MCF 10A (cell line): ENCODE measurements around the gene VSIG4. TPM values are rescaled to one million over a fixed set of nuclear protein-coding genes. Genes with fewer than 3 reads are reported as not detected.

ENCODE experiments used
- BruUV-seq: library from RNA; stranded (reverse); fragments of 400-500 nt; replicated peaks from 2 replicates; lab custom pipeline; 2021; lab: Mats Ljungman, UMichigan
- CTCF ChIA-PET: fragments of 300-600 bp; sonication (Branson Sonifier 250); formaldehyde crosslinking; extraction: SDS; loops from one replicate; lab custom pipeline; 2021; ENCODE audit warnings: antibody characterized with exemption, inconsistent platforms; lab: Yijun Ruan, JAX
- POLR2A ChIA-PET: fragments of 300-600, 350-650 bp; sonication (Branson Sonifier 250); formaldehyde crosslinking; extraction: SDS; loops from one replicate; lab custom pipeline; 2020; ENCODE audit warnings: antibody characterized with exemption, inconsistent platforms; lab: Yijun Ruan, JAX
- DNase-seq: peaks from one replicate; pipeline ENCODE4 v3.0.0-alpha.2; 2018; ENCODE audit not compliant: unreplicated experiment
- H3K27ac Mint-ChIP-seq: one replicate; pipeline ENCODE4 v1.8.0; 2022; ENCODE audit warnings: mild to moderate bottlenecking, low read depth, mixed read lengths; ENCODE audit not compliant: unreplicated experiment
- H3K27me3 Mint-ChIP-seq: one replicate; pipeline ENCODE4 v1.8.0; 2022; ENCODE audit warnings: mixed read lengths; ENCODE audit not compliant: insufficient read depth, unreplicated experiment
- H3K36me3 Mint-ChIP-seq: one replicate; pipeline ENCODE4 v1.8.0; 2022; ENCODE audit warnings: mild to moderate bottlenecking, moderate library complexity, mixed read lengths; ENCODE audit not compliant: insufficient read depth, unreplicated experiment
- H3K4me1 Mint-ChIP-seq: one replicate; pipeline ENCODE4 v1.8.0; 2022; ENCODE audit warnings: mixed read lengths; ENCODE audit not compliant: insufficient read depth, unreplicated experiment
- H3K4me3 Mint-ChIP-seq: one replicate; pipeline ENCODE4 v1.8.0; 2022; ENCODE audit warnings: mild to moderate bottlenecking, moderate library complexity, mixed read lengths; ENCODE audit not compliant: unreplicated experiment
- H3K9me3 Mint-ChIP-seq: one replicate; pipeline ENCODE4 v1.8.0; 2022; ENCODE audit warnings: mixed read lengths; ENCODE audit not compliant: unreplicated experiment
- intact Hi-C: fragments of 100-400 bp; cut with micrococcal nuclease; formaldehyde crosslinking; loops from 2 replicates; pipeline ENCODE4 v1.14.1; 2022
- total RNA-seq: library from RNA; stranded (reverse); gene quantifications from 2 replicates; pipeline ENCODE4 v1.2.3, GENCODE V29; 2022
- TF ChIP-seq, protein P1 (sequence below): fragments of 200-600 bp; IDR thresholded peaks from one replicate; pipeline ENCODE4 v1.8.0; 2022; ENCODE audit warnings: antibody characterized with exemption, mild to moderate bottlenecking; ENCODE audit not compliant: unreplicated experiment

Gene VSIG4
- total RNA-seq, 1 experiment from 2014 or later, result not detected

DNA sequence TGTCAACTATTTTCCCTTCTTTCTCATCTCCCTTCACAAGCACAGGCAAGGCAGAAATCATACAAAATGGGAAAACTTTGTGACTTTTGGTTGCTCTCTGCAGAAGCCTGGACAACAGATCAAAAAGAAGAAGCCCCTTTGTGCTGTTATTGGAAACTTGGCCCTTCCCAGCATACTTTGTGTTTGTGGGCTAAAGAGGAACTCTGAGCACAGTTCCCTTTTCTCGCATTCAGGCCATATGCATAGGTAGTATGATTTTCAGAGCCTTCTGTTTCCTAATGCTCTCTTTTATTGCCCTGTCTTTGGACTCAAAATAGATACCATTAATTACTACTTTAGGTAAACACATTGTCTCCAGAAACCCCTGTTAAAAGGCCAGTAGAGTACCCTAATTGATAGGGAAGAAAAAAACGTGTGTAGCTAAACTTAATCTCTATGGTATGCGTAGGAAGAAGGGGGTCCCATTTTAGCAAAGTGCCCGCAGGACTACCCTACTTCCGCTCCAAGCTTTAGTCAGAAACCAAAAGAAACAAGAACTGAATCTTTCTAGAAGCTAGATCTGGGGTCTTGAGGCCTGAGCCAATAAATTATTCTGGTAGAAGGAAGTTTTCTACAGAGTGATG lies 26.6 kb downstream of the VSIG4 start:
- Mint-ChIP-seq H3K27ac (no peak overlapping the region), H3K27me3 (no peaks in the 10 kb centered on the region), H3K4me1 (no peaks in the 10 kb centered on the region), H3K36me3 (no peaks in the 10 kb centered on the region), H3K4me3 (no peak overlapping the region), H3K9me3 (peaks cover 8% of the 10 kb centered on the region)
- ChIA-PET CTCF (interaction anchor here (0.7 kb wide), 1 partner anchor 266 kb away, joined by 3 read pairs; no protein-coding TSS in a partner anchor), POLR2A (no interaction called here)
- intact Hi-C loops, result no loop called here
- no TSS peak for BruUV-seq
- TF ChIP-seq, protein P1, sequence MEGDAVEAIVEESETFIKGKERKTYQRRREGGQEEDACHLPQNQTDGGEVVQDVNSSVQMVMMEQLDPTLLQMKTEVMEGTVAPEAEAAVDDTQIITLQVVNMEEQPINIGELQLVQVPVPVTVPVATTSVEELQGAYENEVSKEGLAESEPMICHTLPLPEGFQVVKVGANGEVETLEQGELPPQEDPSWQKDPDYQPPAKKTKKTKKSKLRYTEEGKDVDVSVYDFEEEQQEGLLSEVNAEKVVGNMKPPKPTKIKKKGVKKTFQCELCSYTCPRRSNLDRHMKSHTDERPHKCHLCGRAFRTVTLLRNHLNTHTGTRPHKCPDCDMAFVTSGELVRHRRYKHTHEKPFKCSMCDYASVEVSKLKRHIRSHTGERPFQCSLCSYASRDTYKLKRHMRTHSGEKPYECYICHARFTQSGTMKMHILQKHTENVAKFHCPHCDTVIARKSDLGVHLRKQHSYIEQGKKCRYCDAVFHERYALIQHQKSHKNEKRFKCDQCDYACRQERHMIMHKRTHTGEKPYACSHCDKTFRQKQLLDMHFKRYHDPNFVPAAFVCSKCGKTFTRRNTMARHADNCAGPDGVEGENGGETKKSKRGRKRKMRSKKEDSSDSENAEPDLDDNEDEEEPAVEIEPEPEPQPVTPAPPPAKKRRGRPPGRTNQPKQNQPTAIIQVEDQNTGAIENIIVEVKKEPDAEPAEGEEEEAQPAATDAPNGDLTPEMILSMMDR, result no peak
- no peak for DNase-seq

DNA sequence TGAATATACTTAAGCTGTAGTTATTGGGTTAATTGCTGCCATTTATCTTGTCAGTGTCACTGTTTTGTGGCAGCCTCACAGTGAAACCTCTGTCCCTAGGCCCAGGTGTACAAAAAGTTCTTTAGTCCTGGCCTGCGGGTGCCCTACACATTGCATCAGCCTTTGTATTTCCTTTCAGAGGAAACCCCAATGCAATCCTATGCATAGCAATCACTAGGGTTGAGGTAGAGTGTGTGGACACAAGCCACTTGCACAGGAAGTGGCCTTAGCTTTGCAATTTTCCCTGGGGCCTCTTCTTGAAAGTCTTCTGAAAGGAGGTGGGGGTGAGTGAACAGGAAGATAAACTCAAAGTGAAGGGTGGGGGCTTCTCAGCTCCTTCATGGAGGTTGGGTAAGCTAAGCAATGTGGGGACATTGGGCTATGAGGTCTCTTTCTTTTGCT lies 27.8 kb downstream of the VSIG4 start:
- ChIA-PET POLR2A (no interaction called here), CTCF (interaction anchor here (1.2 kb wide), 1 partner anchor 9 kb away, joined by 9 read pairs; no protein-coding TSS in a partner anchor)
- Mint-ChIP-seq H3K36me3 (no peaks in the 10 kb centered on the region), H3K4me1 (no peaks in the 10 kb centered on the region), H3K27ac (no peak overlapping the region), H3K4me3 (no peak overlapping the region), H3K9me3 (peaks cover 8% of the 10 kb centered on the region), H3K27me3 (no peaks in the 10 kb centered on the region)
- TF ChIP-seq, protein P1, result no peak
- intact Hi-C loops, result no loop called here
- no TSS peak for BruUV-seq
- DNase-seq, result no peak

DNA sequence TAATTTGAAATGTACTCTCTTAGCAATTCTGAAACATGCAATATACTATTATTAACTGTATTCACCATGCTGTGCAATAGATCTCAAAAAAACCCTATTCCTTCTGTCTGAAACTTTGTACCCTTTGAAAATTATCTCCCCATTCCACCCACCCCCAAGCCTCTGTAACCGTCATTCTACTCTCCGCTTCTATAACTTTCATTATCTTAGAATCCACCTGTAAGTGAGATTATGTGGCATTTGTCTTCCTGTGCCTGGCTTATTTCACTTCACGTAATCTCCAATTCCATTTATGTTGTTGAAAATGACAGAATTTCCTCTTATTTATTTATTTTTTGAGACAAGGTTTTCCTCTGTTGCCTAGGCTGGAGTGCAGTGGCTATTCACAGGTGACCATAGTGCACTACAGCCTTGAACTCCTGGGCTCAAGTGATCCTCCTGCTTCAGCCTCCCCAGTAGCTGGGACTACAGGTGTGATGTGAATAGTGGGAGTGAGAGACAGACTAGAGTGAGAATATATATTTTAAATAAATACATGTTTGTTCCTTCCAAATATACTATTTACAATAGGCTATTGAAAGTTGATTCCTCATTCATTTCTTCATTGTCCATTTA lies 30.5 kb downstream of the VSIG4 start:
- TF ChIP-seq, protein P1, result no peak
- H3K4me3 Mint-ChIP-seq, result no peak overlapping the region
- BruUV-seq, result no TSS peak
- ChIA-PET CTCF (no interaction called here), POLR2A (no interaction called here)
- H3K27me3 Mint-ChIP-seq, result no peaks in the 10 kb centered on the region
- no peaks in the 10 kb centered on the region for H3K4me1 Mint-ChIP-seq
- H3K36me3 Mint-ChIP-seq, result no peaks in the 10 kb centered on the region
- DNase-seq, result no peak
- H3K9me3 Mint-ChIP-seq, result peaks cover 21% of the 10 kb centered on the region
- intact Hi-C loops, result no loop called here
- H3K27ac Mint-ChIP-seq, result no peak overlapping the region

DNA sequence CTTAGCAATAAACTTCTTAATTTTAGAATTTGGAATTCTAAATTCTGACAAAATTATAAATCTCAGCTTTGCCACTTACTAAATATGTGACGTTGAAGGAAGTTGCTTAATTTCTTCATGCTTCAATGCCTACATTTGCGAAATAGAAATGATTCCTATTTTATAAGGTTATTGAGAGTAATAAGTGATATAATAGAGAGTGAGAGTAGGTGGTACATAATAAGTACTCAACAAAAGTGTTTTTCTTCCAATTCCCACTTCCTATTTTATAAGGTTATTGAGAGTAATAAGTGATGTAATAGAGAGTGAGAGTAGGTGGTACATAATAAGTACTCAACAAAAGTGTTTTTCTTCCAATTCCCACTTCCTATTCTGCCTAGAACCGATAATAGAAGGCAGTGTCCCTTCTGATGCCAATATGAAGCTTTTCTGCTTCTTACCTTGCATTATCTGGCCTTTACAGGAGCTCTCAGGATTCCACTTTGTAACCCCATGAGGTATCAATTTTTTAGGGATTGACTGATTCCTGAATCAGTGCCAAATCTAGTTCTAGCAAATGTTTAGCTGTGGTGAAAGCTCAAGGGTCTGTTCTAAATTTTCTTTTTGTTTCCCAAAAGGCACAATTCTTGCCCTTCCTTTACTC lies 31.4 kb downstream of the VSIG4 start:
- Mint-ChIP-seq H3K36me3 (no peaks in the 10 kb centered on the region), H3K27ac (no peak overlapping the region), H3K27me3 (no peaks in the 10 kb centered on the region), H3K9me3 (peaks cover 22% of the 10 kb centered on the region), H3K4me3 (no peak overlapping the region), H3K4me1 (no peaks in the 10 kb centered on the region)
- ChIA-PET POLR2A (no interaction called here), CTCF (interaction anchor here (0.7 to 1.5 kb wide), 2 partner anchors 439 to 721 kb away, joined by 3 to 4 read pairs; no protein-coding TSS in a partner anchor)
- no peak for DNase-seq
- intact Hi-C loops, result no loop called here
- TF ChIP-seq, protein P1, result no peak
- no TSS peak for BruUV-seq
